Sigmoid colon (tissue), 4 donors: Measurements from ENCODE around the gene LRFN4.

Experiments used
- CTCF ChIP-seq, 4 experiments: fragments of 450-650 bp in 3 of 4; fragments of 200-600 bp in 1 of 4; IDR thresholded peaks; one replicate each; pipeline ENCODE4 v1.5.1; 2016 to 2019; ENCODE audit warnings: antibody characterized with exemption in 4 of 4, mild to moderate bottlenecking in 3 of 4, moderate library complexity in 2 of 4
- EP300 ChIP-seq, 4 donors: sonication (generic); formaldehyde crosslinking; IDR thresholded peaks; one replicate each; pipeline ENCODE4 v1.6.1; 2017; ENCODE audit warnings: antibody characterized with exemption in 4 of 4
- POLR2A ChIP-seq, 2 donors: fragments of 450-650 bp; IDR thresholded peaks; one replicate each; pipeline ENCODE4 v1.6.1; 2016; ENCODE audit warnings: antibody characterized with exemption in 2 of 2, mild to moderate bottlenecking in 2 of 2, moderate library complexity in 2 of 2
- POLR2AphosphoS5 ChIP-seq, 4 donors: sonication (generic); formaldehyde crosslinking; IDR thresholded peaks; one replicate each; pipeline ENCODE4 v1.6.1; 2017; ENCODE audit warnings: antibody characterized with exemption in 4 of 4

- TF ChIP-seq POLR2A (IDR thresholded peaks at IDR 0.05) (no peak), CTCF (IDR thresholded peaks at IDR 0.05) (no peak), POLR2AphosphoS5 (IDR thresholded peaks at IDR 0.05) (no peak), EP300 (IDR thresholded peaks at IDR 0.05) (no peak)
These were observed 21.9 kb upstream of the LRFN4 start for GRCh38 chr11:66834943-66835342.
